IPS-20b (cell line): ENCODE data around the gene STON1.
A peak's percentile ranks its signal among the peaks of the same experiment; 100 is the strongest.
"Not testable (repeated sequence)": the region's sequence is repeated elsewhere in the genome, so short reads cannot be mapped to it uniquely, and the experiment has no call there.

Experiments
- H3K27ac ChIP-seq: one replicate; pipeline ENCODE4 v1.5.1; 2013; ENCODE audit warnings: low read length
- H3K27me3 ChIP-seq: 2 replicates; pipeline ENCODE4 v1.6.1; 2013; ENCODE audit warnings: mild to moderate bottlenecking, low read length, inconsistent platforms; ENCODE audit not compliant: insufficient read depth
- H3K36me3 ChIP-seq: 2 replicates; pipeline ENCODE4 v1.6.1; 2013; ENCODE audit warnings: low read depth, mild to moderate bottlenecking, inconsistent platforms, low read length, moderate library complexity; ENCODE audit not compliant: insufficient read depth
- H3K4me1 ChIP-seq: 2 replicates; pipeline ENCODE4 v1.6.1; 2013; ENCODE audit warnings: mild to moderate bottlenecking, control low read depth, inconsistent platforms, low read length, moderate library complexity; ENCODE audit not compliant: insufficient read depth
- H3K4me3 ChIP-seq: 2 replicates; pipeline ENCODE4 v1.5.1; 2013; ENCODE audit warnings: mild to moderate bottlenecking, low read length, inconsistent platforms
- H3K9ac ChIP-seq: 2 replicates; pipeline ENCODE4 v1.6.1; 2013; ENCODE audit warnings: low read depth, mild to moderate bottlenecking, inconsistent platforms, low read length, moderate library complexity
- H3K9me3 ChIP-seq: 2 replicates; pipeline ENCODE4 v1.6.1; 2013; ENCODE audit warnings: mild to moderate bottlenecking, low read depth, low read length, inconsistent platforms; ENCODE audit not compliant: insufficient read depth

Gene STON1

DNA sequence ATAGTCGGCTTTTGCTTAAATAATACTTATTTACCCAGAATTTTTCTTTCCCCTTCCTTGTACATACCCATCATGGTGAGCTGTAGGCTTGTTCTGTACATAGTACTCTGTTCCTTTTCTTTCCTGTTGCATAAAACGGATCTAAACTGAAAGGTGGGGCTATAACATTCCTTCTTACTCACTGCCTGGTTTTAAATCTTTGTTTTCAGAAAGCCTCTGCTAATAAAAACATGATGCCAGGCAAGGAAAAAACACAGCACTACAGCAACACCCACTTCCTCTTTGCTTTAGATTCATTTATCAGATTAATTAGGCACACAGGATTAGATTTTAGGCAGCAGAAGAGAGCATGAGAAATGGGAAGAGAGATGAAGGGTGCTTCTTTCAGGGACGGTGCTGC, 19.6 kb upstream of the STON1 start:
- H3K9me3 ChIP-seq, result no peaks in the 10 kb centered on the region
- H3K4me3 ChIP-seq, result no peak overlapping the region
- H3K4me1 ChIP-seq, result peaks cover 20% of the 10 kb centered on the region; the same call in 1 of the 2 replicates
- no peak overlapping the region for H3K27ac ChIP-seq
- no peaks in the 10 kb centered on the region for H3K27me3 ChIP-seq
- H3K36me3 ChIP-seq, result peaks cover 53% of the 10 kb centered on the region
- H3K9ac ChIP-seq, result peak overlapping the region; percentile 24; the same call in 1 of the 2 replicates

DNA sequence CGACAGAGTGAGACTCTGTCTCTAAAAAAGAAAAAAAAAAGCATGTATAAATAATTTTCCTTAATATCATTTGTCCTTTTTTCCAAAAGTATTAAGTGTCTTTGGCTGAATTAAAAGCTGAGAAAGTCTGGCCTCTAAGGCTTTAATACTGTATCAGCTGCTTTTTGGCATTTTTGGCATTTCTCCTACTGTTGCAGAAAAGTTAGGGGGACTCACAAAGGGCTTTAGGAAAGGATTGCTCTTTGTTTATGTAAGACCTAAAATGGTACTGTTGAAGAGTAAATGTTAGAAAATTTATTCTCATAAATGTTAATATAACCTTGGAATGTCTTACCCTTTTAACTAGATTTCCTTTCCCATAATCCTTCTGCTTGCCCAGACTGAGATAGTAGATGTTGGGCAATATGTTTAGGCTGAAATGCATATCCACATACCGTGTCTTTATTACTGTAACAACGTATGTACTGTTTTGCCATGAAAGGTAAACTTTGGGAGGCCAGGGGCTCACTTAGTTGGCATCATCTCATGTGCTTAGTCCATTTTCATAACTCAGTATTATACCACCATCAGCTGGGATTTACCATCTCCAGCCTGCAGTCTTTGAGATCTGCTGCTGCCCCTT, 18.0 kb upstream of the STON1 start:
- Histone ChIP-seq H3K9ac (no peak overlapping the region), H3K4me1 (peaks cover 20% of the 10 kb centered on the region; the same call in 1 of the 2 replicates), H3K27ac (no peak overlapping the region), H3K9me3 (no peaks in the 10 kb centered on the region), H3K4me3 (no peak overlapping the region), H3K36me3 (peaks cover 56% of the 10 kb centered on the region), H3K27me3 (no peaks in the 10 kb centered on the region)

DNA sequence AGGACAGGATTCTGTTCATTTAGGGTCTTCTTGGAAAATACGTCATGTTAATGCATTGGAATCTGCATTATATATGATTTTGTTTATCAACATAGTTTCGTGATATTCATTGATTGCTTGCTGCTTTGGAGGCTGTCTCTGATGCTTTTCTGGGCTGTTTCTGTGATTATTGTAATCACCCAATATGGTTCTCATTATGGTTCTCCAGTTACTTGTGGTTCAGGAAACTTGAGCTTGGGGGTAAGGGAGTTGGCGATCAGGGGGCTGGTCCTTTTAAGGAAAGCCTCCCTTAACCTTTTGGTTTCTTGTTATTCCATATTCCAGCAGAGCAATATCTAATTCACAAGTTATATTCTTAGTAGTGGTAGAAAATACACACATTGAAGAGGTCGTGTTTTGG, 17.4 kb upstream of the STON1 start:
- H3K27me3 ChIP-seq, result no peaks in the 10 kb centered on the region
- H3K9me3 ChIP-seq, result no peaks in the 10 kb centered on the region
- H3K4me1 ChIP-seq, result peaks cover 20% of the 10 kb centered on the region; the same call in 1 of the 2 replicates
- no peak overlapping the region for H3K27ac ChIP-seq
- no peak overlapping the region for H3K9ac ChIP-seq
- H3K4me3 ChIP-seq, result no peak overlapping the region
- peaks cover 56% of the 10 kb centered on the region for H3K36me3 ChIP-seq

DNA sequence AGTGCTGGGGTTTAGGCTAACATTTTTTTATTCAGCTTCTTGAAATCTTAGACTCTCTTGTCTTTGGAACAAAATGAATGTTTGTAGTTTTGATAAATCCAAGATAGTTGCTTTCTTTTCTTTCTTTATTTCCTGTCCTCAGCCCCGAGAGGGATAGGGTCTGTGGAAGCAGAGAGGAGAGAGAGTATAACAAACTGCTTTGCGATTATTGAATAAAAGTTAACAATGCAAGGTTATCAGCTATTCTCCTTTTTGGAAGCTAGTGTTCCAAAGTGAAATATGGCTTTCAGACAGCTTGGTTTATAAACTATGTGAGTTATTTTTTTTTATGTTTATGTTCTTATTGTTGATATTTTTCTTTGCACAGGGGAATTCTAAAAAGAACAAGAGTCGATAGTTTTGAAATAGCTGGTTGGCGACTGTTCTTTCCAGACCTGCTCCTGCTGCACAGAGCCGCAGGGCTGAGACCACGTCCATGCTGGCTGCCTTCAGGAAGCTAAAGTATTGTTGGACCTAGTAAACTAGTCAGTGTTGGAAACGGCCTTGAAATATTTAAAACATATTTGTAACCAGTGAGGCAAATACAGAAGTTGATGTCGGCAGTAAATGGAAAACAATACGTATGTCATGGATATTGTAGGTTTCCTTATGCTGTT, 15.5 kb upstream of the STON1 start:
- H3K4me3 ChIP-seq, result no peak overlapping the region
- no peak overlapping the region for H3K9ac ChIP-seq
- peaks cover 13% of the 10 kb centered on the region; the same call in 1 of the 2 replicates for H3K4me1 ChIP-seq
- peaks cover 69% of the 10 kb centered on the region for H3K36me3 ChIP-seq
- H3K9me3 ChIP-seq, result no peaks in the 10 kb centered on the region
- H3K27ac ChIP-seq, result no peak overlapping the region
- no peaks in the 10 kb centered on the region for H3K27me3 ChIP-seq

DNA sequence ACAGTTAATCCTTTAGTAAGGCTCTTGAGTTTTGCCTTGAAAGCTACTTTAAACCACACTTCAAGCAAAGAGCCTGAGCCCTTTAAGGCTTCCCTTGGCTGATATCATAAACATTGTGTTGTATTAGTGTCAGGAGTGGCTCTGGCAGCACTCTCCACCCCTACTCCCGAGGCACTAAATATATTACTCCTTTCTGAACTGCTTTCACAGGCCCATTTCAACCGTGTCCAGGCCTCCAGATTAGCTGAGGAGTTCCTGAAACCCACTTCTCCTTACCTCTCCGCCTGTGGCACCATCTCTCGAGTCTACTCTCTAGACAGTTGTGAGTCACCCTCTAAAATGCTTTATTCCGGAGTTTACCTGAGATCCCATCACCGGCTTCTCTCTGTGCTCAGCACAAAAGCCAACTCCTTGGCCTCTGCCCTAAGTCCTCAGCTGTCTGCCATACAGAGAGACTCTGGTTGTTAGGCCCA, 14.4 kb upstream of the STON1 start:
- Histone ChIP-seq H3K9me3 (no peaks in the 10 kb centered on the region), H3K36me3 (peaks cover 63% of the 10 kb centered on the region), H3K4me1 (peaks cover 8% of the 10 kb centered on the region; the same call in 1 of the 2 replicates), H3K4me3 (no peak overlapping the region), H3K27me3 (no peaks in the 10 kb centered on the region), H3K9ac (no peak overlapping the region), H3K27ac (no peak overlapping the region)

DNA sequence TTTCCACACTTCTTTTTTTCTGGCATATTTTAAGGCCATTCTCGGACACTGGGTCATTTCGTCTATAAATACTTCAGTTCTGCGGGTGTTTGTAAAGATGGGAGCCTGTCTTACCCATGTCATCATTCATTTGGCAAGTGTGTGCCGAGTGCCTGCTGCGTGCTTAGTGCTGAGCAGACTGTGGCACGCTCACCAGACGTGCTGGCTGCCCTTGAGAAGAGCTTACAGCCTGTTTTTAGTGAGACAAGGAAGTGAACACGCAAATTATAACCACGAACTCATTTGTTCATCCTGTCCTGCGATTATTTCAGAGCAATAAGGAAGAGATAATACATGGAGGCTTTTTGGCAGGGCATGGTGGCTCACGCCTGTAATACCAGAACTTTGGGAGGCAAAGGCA, 10.4 kb upstream of the STON1 start:
- Histone ChIP-seq H3K4me3 (no peak overlapping the region), H3K9ac (no peak overlapping the region), H3K9me3 (no peaks in the 10 kb centered on the region), H3K4me1 (no peaks in the 10 kb centered on the region), H3K27ac (no peak overlapping the region), H3K27me3 (no peaks in the 10 kb centered on the region), H3K36me3 (peaks cover 30% of the 10 kb centered on the region)

DNA sequence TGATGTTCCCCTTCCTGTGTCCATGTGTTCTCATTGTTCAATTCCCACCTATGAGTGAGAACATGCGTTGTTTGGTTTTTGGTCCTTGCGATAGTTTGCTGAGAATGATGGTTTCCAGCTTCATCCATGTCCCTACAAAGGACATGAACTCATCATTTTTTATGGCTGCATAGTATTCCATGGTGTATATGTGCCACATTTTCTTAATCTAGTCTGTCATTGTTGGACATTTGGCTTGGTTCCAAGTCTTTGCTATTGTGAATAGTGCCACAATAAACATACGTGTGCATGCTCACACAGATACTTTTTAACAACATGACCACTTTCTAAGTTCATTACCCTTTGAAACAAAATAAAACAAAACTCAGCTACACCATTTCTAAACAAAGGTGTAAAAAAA, 5.2 kb upstream of the STON1 start:
- not testable (repeated sequence) for H3K27ac ChIP-seq, H3K27me3 ChIP-seq, H3K9me3 ChIP-seq, H3K9ac ChIP-seq, H3K4me1 ChIP-seq, H3K36me3 ChIP-seq, H3K4me3 ChIP-seq

DNA sequence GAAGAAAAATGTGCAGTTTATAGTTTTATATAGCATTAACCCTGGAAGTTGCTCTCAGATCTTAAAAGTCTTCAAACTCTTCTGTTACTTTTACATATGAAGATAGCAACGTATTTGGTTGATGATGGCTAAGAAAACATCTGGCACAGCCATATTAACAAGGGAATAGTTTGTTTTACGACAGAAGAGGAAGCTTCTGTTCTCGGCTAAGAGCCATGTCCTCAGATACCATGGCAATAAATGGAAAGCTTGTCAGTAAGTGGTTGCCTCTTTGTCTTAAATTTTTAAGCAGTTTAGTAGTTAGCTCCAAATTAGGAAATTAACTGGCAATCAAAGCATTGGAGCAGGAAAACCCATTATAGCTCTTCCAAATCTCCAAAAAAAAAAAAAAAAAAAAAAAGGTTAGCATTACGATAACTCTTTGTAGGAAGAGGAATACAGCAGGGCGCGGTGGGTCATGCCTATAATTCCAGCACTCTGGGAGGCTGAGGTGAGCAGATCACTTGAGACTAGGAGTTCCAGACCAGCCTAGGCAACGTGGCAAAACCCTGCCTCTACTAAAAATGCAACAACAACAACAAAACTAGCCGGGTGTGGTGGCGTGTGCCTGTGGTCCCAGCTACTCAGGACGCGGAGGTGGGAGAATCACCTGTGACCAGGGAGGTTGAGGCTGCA, 4.5 kb upstream of the STON1 start:
- Histone ChIP-seq H3K36me3 (no peaks in the 10 kb centered on the region), H3K4me3 (no peak overlapping the region), H3K9ac (no peak overlapping the region), H3K4me1 (peaks cover 6% of the 10 kb centered on the region; the same call in 1 of the 2 replicates), H3K27ac (no peak overlapping the region), H3K27me3 (no peaks in the 10 kb centered on the region), H3K9me3 (no peaks in the 10 kb centered on the region)

DNA sequence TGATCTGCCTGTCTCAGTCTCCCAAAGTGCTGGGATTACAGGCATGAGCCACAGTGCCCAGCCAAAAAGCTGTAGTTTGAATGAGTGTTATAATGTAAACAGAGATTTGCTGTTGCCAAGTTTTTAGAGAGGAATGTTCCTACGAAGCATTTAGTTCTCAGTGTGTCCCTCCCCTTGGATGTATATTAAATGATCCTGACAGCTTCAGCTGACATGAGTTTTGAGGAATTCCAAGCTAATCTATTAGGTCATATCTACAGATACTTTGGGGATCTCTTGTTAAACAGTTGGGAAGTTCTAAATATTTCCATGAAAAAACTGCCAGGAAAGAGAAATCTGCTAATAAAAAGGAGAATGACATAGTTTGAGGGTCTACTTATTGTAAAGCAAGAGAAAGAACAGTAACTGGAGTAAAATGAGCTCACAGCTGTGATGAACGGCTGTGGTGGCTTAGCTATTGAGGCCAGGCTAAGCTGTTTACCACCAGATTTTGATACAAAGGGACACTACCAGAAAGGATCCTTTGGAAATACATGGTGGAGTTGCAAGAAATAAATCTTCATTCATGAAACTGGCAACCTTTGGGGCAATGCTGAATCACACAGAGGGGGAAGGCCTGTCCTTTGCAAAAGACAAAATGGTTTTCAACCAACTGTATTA, 2.6 kb upstream of the STON1 start:
- H3K4me1 ChIP-seq, result peaks cover 13% of the 10 kb centered on the region; the same call in 1 of the 2 replicates

DNA sequence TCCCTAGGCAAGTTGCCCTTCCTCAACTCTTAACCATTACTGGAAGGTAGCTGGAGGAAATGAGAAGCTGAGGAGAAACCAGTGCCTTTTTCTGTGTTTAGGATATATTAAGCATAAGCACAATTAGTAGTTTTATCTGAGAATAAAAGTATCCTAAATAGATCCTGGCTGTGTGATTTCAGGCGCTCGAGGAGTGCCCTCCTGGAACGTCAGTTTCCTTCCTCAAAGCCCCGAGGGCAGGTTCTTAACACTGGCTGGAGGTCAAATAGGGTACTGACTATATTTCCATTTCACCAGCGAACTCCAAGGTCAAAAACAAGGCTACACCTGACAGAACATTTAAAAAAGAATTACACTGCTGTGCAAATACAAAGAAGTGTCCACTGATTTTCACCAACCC, 1.5 kb upstream of the STON1 start:
- Histone ChIP-seq H3K27ac (no peak overlapping the region), H3K9me3 (no peaks in the 10 kb centered on the region), H3K27me3 (no peaks in the 10 kb centered on the region), H3K9ac (no peak overlapping the region), H3K36me3 (no peaks in the 10 kb centered on the region), H3K4me1 (peaks cover 13% of the 10 kb centered on the region; the same call in 1 of the 2 replicates), H3K4me3 (no peak overlapping the region)

More for the DNA sequence above, 2.6 kb upstream of the STON1 start:
- Histone ChIP-seq H3K9ac (no peak overlapping the region), H3K27me3 (no peaks in the 10 kb centered on the region), H3K36me3 (no peaks in the 10 kb centered on the region), H3K4me3 (no peak overlapping the region), H3K9me3 (no peaks in the 10 kb centered on the region), H3K27ac (no peak overlapping the region)

DNA sequence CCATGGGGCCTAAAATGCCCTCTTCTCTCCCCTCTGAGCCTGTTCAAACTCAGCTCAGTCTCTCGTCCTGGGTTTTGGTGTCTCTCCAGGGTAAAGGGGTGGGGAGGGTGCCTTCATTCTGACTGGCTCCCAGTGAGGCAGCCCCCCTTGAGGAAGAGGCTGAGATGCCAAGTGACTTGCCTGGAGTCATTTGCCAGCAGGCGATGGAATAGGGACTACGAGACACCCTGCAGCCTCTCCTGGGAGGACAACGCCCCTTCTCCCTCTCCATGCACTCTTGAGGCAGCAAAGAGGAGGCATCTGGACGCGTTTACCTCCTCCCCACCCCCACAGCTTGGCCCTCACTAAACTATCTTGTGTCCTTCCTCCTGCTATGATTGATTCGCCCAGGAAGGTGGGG, 760 bp upstream of the STON1 start:
- no peaks in the 10 kb centered on the region for H3K9me3 ChIP-seq
- peak overlapping the region; percentile 20; the same call in 1 of the 2 replicates for H3K4me3 ChIP-seq
- no peak overlapping the region for H3K27ac ChIP-seq
- H3K4me1 ChIP-seq, result peaks cover 13% of the 10 kb centered on the region; the same call in 1 of the 2 replicates
- H3K36me3 ChIP-seq, result no peaks in the 10 kb centered on the region
- H3K27me3 ChIP-seq, result no peaks in the 10 kb centered on the region
- H3K9ac ChIP-seq, result peak overlapping the region; percentile 6; the same call in 1 of the 2 replicates
